ENCODE data around the gene ARMC2.

DNA sequence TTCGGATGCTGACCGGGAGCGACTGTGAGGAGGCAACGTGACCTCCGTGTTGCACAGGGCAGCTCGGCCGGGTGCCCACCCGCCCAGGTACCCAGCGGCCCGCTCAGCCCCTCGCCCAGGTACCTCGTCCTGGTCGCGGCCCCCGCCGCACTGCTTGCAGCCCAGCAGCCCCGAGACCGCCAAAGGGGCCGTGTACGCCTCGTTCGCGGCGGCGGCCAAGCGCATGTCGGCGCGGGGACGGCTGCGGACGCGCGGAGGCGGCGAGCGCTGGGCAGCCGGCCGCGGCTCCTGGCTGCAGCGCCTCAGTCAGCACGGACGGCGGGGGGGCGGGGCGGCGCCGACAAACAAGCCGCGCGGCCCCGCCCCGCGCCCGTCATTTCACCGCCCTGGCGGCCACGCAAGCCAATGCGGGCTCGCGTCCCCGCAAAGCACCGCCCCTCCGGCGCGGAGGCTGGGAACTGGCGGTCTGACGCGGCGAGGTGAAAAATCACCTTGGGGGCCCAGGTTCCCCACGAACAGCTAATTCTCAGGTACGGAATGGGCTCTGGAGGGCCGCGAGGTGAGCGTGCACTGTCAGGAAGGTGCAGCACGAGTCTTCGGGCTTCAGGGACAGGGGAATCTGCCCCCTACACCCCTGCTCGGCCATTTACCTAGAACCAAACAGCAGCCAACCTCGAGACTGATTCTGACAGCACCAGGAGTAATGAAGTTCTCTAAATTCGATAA is 161.2 kb downstream of the ARMC2 start:
- TF ChIP-seq POLR2A (IDR thresholded peaks at IDR 0.05; ENCODE audit: extremely low read depth, insufficient read length) (peak; percentile 74), MYC (IDR thresholded peaks at IDR 0.05; ENCODE audit: low read depth, low read length) (peak; percentile 52; the same call in 1 of the 2 replicates)
- TF ChIP-seq, protein P1, sequence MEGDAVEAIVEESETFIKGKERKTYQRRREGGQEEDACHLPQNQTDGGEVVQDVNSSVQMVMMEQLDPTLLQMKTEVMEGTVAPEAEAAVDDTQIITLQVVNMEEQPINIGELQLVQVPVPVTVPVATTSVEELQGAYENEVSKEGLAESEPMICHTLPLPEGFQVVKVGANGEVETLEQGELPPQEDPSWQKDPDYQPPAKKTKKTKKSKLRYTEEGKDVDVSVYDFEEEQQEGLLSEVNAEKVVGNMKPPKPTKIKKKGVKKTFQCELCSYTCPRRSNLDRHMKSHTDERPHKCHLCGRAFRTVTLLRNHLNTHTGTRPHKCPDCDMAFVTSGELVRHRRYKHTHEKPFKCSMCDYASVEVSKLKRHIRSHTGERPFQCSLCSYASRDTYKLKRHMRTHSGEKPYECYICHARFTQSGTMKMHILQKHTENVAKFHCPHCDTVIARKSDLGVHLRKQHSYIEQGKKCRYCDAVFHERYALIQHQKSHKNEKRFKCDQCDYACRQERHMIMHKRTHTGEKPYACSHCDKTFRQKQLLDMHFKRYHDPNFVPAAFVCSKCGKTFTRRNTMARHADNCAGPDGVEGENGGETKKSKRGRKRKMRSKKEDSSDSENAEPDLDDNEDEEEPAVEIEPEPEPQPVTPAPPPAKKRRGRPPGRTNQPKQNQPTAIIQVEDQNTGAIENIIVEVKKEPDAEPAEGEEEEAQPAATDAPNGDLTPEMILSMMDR (IDR thresholded peaks at IDR 0.05; ENCODE audit: low read depth, low read length): no peak
- TF ChIP-seq, protein P2, sequence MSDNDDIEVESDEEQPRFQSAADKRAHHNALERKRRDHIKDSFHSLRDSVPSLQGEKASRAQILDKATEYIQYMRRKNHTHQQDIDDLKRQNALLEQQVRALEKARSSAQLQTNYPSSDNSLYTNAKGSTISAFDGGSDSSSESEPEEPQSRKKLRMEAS (IDR thresholded peaks at IDR 0.05; ENCODE audit: low read depth, low read length): 0 out of 2 replicates have a peak, but pooled peaks have one; percentile 49
